GM21619 (cell line): ENCODE results near the gene ITIH6.
A peak's percentile ranks its signal among the peaks of the same experiment; 100 is the strongest.
"Not testable (repeated sequence)": the region's sequence is repeated elsewhere in the genome, so short reads cannot be mapped to it uniquely, and the experiment has no call there.

ENCODE experiments used
- ATAC-seq: cut with Tn5 transposase; IDR thresholded peaks from one replicate; pipeline ENCODE4 v1.9.1; 2021; ENCODE audit not compliant: unreplicated experiment

The ITIH6 gene

GRCh38 chrX:54798137-54798536, at the start of gene ITIH6:
TSS of gene ITIH6 (minus strand) at chrX:54798255. CDS start at chrX:54798210, 45 bp downstream.
- no peak for ATAC-seq

GRCh38 chrX:54847700-54848099, 49.6 kb upstream of the ITIH6 start:
- ATAC-seq = not testable (repeated sequence)

DNA sequence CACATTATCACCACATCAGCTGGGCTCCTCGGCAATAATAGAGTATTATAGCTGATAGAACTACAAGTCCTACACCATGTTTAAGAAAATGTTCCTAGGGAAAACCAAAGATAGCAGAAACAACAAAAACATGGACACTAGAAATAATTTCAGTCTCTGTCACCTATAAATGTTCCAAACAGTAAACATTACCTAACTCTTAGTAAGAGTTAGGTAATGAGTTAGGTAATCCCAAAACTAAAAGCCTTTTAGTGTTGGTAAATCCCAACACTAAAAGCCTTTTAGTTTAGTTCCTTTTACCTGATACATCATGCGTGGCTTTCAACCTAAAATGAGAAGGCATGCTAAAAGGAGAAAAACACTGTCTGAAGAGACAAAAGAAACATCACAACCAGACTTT, 45.0 kb upstream of the ITIH6 start:
- ATAC-seq = no peak

DNA sequence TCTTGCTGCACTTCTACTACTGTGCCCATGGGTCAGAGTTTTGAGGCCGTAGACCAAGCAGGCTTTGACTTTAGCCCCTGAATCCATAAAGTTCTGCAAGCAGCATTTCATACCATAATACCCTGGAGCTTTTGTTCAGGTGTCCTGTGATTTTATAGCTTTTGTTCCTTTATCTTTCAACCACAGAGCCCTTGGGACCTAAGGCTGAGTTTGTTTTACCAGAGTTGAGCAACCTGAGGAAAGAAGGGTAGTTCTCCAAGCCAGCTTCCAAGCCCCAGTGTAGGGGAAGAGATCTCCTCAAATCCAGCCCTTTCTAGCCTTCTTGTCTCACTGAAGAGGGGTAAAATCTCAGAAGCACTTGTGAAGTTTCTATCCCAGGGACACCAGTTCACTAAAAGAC, 44.6 kb upstream of the ITIH6 start:
- no peak for ATAC-seq

- not testable (repeated sequence) for ATAC-seq
Measured at GRCh38 chrX:54841184-54841874, 43.3 kb upstream of the ITIH6 start.

DNA sequence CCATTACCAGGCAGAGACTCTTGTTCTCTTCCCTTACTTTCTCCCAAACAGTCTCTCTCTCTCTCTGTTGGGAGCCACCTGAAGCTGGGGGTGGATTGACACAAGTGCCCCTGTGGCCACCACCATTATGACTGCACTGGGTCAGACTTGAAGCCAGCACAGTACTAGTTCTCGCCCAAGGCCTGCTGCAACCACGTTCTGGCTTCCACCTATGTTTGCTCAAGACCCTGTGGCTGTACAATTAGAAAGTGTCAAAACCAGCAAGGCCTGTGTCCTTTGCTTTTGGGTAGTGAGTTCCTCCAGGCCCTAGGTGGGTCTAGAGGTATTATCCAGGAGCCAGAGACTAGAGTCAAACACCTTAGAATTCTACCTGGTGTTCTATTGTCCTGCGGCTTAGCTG, 40.5 kb upstream of the ITIH6 start:
- ATAC-seq = no peak

GRCh38 chrX:54826598-54826997, 28.5 kb upstream of the ITIH6 start:
- ATAC-seq = no peak

DNA sequence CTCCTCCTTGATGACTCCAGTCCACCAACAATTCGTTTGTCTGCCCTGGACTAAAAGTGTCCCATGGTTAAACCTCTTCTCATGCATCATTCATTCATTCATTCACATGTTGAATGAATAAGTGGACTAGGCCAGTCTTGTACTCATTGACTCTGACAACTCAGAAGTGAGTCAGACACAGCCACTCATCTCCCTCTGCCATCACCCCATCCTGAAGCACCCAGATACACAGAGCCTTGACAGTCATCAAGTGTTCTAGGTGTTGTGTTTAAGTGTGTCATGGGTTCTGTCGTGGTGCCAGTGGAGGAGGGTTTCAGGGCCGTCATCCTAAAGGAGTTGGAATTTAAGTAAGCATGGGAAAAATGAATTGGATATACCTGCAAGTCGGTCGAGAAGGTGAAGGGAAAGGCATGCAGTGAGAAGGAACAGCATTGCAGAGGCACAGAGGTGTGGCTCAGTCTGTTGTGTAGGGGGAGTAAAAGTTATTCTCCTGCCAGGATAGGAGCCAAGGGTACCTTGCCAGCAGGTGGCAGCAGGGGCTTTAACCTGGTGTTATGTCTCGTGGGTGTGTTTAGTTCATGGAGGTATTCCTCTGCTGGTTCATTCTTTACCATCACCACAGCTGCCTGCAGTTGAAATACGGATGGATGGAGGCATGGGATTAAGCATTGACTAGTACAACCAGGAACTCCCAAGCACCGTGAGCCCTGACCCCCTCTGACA, 27.8 kb upstream of the ITIH6 start:
- no peak for ATAC-seq

- ATAC-seq = no peak
Measured at GRCh38 chrX:54824722-54825121, 26.7 kb upstream of the ITIH6 start.

DNA sequence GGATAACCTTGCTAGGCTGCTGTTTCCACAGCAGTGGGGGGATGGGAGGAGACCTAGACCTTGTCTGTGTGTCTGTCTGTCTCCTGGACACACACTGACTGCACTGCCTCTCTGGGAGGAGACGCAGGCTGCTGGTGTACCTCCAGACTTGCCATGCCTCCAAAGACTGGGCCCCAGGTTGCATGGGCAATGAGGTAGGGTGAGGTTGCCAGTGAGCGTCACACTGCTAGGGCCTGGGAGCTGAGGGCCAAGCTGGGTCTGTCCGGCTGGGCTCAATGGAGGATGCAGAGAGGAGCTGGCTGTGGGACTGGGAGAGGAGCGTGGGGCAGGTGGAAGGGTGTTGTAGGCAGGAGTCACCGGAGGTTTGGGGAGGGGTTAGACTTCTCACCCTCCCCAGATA, 26.1 kb upstream of the ITIH6 start:
- ATAC-seq = no peak

DNA sequence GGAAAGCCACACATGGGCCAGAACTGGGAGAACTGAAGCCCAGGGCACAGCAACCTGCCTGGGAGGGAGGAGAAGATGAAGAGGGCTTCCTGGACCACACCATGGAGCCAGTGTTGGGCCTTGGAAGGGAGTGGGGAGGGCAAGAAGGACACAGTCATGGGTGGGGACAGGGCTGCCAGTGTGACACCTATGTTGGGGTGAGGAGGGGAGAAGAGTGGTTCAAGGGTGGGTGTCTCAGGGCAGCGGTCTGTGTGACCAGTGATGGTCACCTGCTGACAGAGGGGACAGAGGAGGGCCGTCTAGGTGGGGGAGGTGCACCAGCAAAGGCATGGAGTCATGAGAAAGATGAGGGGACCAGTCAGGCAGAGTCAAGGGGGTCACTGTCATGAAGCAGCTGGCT, 23.3 kb upstream of the ITIH6 start:
- ATAC-seq = no peak

DNA sequence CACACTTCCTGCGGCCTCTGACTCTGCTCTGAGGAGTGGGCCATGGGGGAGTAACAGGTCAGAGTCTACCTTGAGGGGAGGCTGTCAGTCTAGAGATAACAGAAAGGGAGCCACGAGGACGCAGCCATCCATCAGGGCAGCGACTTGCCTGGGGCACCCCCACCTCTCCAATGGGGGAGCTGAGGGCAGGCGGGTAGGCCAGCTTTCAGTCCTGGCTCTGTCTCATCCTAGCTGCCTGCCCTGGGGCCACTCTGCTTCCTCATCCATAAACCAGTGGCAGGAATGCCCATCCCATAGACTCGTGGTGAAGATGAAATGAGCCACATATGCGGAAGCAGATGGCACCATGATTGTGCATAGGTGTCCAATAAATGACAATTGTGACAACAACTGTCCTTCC, 22.7 kb upstream of the ITIH6 start:
- no peak for ATAC-seq

DNA sequence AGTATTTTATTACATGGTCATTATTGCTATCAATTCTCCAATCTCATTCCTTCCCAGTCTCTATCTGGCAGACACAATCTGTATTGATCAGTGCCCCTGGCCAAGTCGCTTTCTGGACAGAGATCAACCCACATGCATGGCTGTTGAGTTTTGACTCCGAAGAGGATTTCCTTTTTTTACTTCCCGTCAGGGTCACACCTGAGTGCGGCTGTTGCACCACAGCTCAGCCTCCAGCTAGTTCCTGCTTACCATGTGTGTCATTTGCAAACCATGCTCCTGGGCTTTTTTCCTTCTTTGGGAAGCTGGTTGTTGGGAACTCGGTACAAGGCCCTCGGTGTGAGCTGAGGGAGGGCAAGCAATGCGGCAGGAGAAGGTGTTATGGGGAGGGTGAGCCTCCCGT, 21.1 kb upstream of the ITIH6 start:
- ATAC-seq = no peak

DNA sequence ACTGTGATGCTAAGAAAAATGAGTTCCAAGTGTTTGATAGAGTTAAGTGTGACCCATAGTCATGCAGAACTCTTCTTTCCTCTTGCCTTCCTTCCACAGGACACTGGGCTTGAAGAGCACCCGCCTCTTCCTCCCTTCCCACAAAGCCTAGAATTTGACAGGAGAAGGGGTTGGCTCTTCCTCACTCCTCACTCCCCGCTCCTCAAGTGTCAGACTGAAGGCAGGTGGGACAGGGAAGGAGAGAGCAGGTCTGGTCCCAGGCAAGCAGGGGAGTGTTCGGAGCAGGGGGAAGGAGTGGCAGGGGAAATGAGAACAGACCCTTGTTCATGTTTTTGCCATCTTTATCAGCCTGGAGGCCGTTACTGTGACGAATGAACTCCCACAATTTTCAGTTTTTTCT, 20.2 kb upstream of the ITIH6 start:
- no peak for ATAC-seq

GRCh38 chrX:54817220-54817820, 19.3 kb upstream of the ITIH6 start:
- ATAC-seq = no peak

GRCh38 chrX:54812306-54812705, 14.3 kb upstream of the ITIH6 start:
- no peak for ATAC-seq

DNA sequence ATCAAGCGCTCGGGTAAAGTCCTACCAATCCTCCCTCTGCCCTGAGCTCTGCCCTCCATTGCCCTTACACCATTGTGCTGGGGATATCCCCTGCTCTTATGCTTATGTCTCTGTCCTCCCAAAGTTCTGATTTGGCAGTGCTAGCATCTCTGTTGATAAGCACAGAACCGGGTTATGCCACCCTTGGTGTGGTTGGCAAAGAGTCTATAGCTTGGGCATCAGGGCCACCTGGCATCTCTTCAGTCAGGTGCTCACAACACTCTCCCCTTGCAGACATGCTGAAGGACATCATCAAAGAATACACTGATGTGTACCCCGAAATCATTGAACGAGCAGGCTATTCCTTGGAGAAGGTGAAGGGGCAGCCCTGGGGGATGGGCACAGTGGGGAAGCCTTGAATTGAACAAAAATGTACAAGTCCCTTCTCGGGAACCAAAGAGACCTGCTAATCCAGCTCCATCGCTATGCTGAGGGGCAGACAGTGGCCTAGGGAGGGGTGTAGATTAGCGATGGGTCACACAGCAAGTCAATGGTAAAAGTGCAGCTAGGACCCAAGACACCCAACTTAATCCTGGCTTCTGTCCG, 13.3 kb upstream of the ITIH6 start:
- no peak for ATAC-seq

DNA sequence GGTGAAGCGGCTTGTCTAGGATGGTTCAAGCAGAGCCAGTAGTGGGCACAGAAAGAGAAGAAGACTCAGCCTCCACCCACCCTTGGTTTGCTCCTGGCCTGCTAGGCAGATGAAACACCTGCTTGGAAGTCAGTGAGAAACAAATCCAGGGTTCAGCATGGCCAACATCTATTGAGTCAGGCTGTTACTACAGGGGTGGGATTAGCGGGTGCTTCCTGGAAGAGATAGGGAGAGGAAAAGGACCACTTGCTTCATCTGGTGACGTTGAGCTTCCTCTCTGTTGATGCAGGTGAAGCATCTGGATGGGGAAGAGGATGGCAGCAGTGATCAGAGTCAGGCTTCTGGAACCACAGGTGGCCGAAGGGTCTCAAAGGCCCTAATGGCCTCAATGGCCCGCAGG, 12.5 kb upstream of the ITIH6 start:
- ATAC-seq = no peak

DNA sequence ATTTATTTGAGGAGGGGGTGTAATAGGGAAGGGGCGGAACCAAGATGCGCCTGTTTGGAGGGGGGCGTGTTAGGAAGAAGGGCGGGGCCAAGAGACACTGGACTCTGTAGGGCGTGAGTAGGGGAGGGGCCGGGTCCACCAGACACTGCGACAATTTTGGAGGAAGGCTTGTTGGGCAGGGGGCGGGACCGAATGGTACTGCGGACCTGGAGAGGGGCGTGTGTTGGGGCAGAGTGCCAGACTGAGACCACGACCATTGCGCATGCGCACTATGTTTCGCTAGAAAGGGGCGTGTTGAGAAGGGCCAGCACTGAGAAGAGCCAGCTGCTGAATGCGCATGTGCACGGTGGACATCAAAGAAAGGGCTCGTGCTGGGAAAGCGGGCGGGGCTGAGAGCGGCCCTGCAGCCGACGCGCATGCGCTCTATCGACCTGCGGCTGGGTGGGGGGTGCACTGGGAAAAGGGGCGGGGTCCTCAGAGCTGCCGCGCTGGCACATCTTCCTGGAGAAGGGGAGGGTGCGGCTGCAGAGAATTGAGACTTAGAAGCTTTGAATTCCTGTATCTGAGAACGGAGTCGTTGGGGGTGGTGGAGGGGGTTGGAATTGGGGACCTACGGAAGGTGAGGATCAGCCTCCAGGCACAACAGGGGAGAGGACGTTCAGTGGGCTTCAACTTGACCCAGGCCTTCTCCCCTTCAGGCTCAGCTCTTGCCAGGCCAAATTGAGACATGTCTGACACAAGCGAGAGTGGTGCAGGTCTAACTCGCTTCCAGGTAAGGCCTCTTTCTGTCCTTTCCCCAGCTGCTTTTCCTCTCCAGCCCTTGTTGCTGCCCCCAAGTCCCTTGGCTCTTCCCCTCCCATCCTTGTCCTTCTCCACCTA, 10.8 kb upstream of the ITIH6 start:
- peak; percentile 88 for ATAC-seq

DNA sequence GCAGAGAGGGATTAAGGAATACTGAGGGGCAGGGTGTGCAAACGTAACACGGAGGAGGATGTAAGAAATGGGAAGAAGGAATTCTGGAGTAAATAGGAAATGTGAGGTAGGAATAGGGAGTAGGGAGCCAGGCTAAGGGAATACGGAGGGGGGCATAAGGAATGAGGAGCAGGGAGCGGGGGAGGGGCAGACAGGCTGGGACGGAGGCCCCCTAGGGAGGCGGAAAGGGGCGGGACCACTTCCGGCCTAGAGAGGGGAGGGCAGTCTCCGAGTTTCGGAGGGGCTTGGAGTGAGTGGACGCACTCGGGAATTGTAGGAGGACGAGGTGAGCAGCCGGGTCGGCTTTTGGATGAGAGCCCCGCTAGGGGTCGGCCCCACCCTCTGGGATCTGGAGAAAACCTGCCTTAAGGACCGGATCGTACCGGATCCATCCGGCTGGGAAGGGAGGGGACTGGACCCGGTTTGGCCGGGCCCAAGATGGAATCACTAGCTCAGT, 10.1 kb upstream of the ITIH6 start:
- peak; percentile 30 for ATAC-seq
